Measurements from ENCODE around the gene TLDC2. TPM values are rescaled to one million over a fixed set of nuclear protein-coding genes. Genes with fewer than 3 reads are reported as not detected.
"Not testable (repeated sequence)": the region's sequence is repeated elsewhere in the genome, so short reads cannot be mapped to it uniquely, and the experiment has no call there.

Gene TLDC2
- total and polyA plus RNA-seq, 4 donors: 0.05 to 0.33 (median 0.08) TPM; not detected in 1

GRCh38 chr20:36873498-36874189 is 2.3 kb upstream of the TLDC2 start (continued):
- TF ChIP-seq REST (IDR thresholded peaks at IDR 0.05) (no peak), TAF1 (conservative IDR thresholded peaks at IDR 0.05) (no peak), EGR1 (IDR thresholded peaks at IDR 0.05; ENCODE audit: low read depth in 2 of 2) (no peak), RXRA (IDR thresholded peaks at IDR 0.05) (no peak)

DNA sequence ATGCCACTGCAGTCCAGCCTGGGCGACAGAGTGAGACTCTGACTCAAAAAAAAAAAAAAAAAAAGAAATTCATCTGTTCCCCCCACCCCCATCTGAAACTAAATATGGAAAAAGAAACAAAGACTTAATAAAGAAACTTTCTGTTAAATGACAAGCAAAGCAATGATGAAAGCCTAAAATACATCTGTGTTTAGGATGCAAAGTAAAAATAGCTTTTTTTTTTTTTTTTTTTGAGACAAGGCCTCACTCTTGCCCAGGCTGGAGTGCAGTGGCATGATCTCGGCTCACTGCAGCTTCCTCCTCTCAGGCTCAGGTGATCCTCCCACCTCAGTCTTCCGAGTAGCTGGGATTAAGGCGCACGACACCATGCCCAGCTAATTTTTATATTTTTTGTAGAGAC is 845 bp upstream of the TLDC2 start:
- not testable (repeated sequence) for DNase-seq (ENCODE audit: low spot score); H3K27me3 ChIP-seq (ENCODE audit: control insufficient read depth in 4 of 4, insufficient read depth in 4 of 4, low read length in 3 of 4); H3K36me3 ChIP-seq (ENCODE audit: control insufficient read depth in 4 of 4, insufficient read depth in 3 of 4, low read depth in 1 of 4, low read length in 3 of 4); H3K9me3 ChIP-seq (ENCODE audit: control insufficient read depth in 4 of 4, low read length in 3 of 4); H3K4me3 ChIP-seq (ENCODE audit: low read depth in 1 of 3, low read length in 3 of 3); H3K27ac ChIP-seq (ENCODE audit: low read depth in 1 of 2, low read length in 2 of 2); H3K9ac ChIP-seq (ENCODE audit: low read depth in 1 of 2, low read length in 2 of 2); H3K4me1 ChIP-seq (ENCODE audit: control insufficient read depth in 4 of 4, insufficient read depth in 4 of 4, low read length in 3 of 4)
- 90% methylated on average over 5 of the region's 5 CpGs for WGBS

DNA sequence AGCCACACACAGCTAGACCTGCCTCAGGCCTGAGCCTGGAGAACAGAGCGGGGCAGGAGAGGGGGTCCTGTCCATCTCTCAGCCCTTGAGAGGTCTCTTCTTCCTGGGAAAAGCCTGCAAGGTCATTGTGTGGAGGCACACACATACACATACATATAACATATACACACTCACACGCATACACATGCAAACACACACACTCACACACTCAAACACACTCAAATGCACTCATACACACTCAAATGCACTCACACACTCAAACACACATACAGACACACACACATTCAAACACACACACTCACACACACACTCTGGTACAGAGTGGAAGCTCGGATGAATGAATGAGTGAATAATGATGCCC is 515 bp downstream of the TLDC2 start:
- H3K36me3 ChIP-seq (ENCODE audit: control insufficient read depth in 4 of 4, insufficient read depth in 3 of 4, low read depth in 1 of 4, low read length in 3 of 4): no peaks in the 10 kb centered on the region
- H3K27ac ChIP-seq (ENCODE audit: low read depth in 1 of 2, low read length in 2 of 2): no peak overlapping the region
- H3K9ac ChIP-seq (ENCODE audit: low read depth in 1 of 2, low read length in 2 of 2): no peak overlapping the region
- DNase-seq (ENCODE audit: low spot score): no peak
- no peaks in the 10 kb centered on the region for H3K4me1 ChIP-seq (ENCODE audit: control insufficient read depth in 4 of 4, insufficient read depth in 4 of 4, low read length in 3 of 4)
- 92% methylated on average over 3 of the region's 3 CpGs for WGBS
- no peaks in the 10 kb centered on the region for H3K27me3 ChIP-seq (ENCODE audit: control insufficient read depth in 4 of 4, insufficient read depth in 4 of 4, low read length in 3 of 4)
- TF ChIP-seq REST (IDR thresholded peaks at IDR 0.05) (no peak), HNF4G (IDR thresholded peaks at IDR 0.05) (no peak), GABPA (IDR thresholded peaks at IDR 0.05 in 1 of 2, conservative IDR thresholded peaks at IDR 0.05 in 1 of 2) (no peak)
- TF ChIP-seq, protein P1, sequence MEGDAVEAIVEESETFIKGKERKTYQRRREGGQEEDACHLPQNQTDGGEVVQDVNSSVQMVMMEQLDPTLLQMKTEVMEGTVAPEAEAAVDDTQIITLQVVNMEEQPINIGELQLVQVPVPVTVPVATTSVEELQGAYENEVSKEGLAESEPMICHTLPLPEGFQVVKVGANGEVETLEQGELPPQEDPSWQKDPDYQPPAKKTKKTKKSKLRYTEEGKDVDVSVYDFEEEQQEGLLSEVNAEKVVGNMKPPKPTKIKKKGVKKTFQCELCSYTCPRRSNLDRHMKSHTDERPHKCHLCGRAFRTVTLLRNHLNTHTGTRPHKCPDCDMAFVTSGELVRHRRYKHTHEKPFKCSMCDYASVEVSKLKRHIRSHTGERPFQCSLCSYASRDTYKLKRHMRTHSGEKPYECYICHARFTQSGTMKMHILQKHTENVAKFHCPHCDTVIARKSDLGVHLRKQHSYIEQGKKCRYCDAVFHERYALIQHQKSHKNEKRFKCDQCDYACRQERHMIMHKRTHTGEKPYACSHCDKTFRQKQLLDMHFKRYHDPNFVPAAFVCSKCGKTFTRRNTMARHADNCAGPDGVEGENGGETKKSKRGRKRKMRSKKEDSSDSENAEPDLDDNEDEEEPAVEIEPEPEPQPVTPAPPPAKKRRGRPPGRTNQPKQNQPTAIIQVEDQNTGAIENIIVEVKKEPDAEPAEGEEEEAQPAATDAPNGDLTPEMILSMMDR (IDR thresholded peaks at IDR 0.05; ENCODE audit: low read depth, low read length, missing input control): no peak
- no peaks in the 10 kb centered on the region for H3K9me3 ChIP-seq (ENCODE audit: control insufficient read depth in 4 of 4, low read length in 3 of 4)
- H3K4me3 ChIP-seq (ENCODE audit: low read depth in 1 of 3, low read length in 3 of 3): no peak overlapping the region
